ENCODE data around the gene UNG.

UNG gene

GRCh38 chr12:109156036-109156435 is 58.6 kb downstream of the UNG start:
- no peak for DNase-seq (ENCODE audit: low spot score)

GRCh38 chr12:109156586-109156985 is 59.2 kb downstream of the UNG start:
- DNase-seq (ENCODE audit: low spot score), result no peak

GRCh38 chr12:109157986-109158385 is 60.6 kb downstream of the UNG start:
- DNase-seq (ENCODE audit: low spot score), result no peak

GRCh38 chr12:109160433-109160832 is 63.0 kb downstream of the UNG start:
- DNase-seq (ENCODE audit: low spot score), result no peak
